Activated CD8-positive, alpha-beta memory T cell treated with anti-CD3 and anti-CD28 coated beads, Interleukin-2, amount 50 U/mL, for 24 hours (primary cell): ENCODE measurements around the gene PTPRN2.
"Not testable (repeated sequence)": the region's sequence is repeated elsewhere in the genome, so short reads cannot be mapped to it uniquely, and the experiment has no call there.

Experiments
- DNase-seq: peaks from one replicate; pipeline ENCODE4 v3.0.0-alpha.2; 2020; ENCODE audit errors: extremely low read depth

Gene PTPRN2

DNA sequence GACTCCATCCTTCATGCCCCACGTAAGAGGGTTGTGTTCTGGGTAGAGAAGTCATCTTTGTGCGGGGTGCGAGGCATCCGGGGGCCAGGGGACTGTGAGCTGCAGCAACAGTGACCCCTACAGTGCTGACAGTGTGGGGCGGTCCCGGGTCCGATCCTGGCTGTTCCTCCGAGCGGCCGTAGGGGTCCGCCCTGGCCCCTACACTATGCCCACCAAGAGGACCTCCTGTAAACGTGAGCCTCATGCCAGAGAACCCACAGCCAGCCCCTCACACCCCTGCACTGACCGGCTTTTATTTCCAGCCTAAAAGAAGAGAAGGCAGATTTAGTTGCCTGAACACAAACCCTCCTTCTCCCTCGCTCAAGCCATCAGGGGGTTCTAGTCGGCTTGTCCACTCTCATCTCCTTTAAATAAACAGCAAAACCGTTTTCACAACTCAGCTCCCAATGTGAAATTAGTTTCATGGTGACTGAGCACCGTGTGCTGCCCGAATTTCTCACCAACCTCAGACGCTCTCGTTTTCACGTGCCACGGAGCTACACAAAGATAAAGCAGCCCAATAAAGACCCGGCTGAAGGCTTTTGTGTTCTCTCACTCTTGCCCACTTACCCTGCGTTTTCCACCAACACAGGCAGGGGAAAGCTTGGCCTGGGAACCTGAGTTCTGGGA lies 588.6 kb downstream of the PTPRN2 start:
- DNase-seq: no peak

DNA sequence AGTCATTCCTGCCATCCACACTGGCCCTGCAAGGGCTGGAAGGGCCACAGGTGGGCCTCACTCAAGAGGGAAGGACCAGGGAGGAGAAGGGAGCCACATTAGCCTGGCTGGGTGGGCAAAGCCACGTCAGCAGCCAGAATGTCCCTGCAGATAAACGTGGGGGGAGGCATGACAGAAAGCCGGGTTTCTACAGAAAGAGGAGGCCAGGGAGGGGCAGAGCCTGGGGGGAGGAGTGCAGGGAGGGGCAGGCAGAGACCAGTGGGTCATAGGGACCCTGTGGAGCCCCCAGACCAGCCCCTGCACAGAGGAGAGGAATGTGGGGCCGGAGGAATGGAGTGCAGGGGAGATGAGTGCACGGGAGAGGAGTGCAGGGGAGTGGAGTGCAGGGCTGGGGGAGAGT lies 590.2 kb downstream of the PTPRN2 start:
- no peak for DNase-seq

DNA sequence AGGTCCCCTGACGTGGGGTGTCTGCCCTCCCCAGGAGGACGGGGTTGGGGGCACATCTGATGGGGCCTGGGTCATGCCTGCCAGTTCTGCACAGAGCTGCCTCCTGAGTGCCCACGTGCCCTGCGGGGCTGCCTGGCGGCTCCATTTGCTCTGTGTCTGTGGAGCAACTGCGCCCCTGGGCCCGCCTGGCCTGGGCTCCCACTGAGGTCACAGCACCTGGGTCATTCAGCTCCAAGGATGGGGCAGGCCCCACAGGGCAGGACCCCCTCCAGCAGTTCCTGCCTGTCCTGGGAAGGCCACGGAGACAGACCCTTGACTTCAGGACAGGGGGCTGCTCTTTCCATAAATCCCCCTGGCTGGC lies 590.6 kb downstream of the PTPRN2 start:
- no peak for DNase-seq

DNA sequence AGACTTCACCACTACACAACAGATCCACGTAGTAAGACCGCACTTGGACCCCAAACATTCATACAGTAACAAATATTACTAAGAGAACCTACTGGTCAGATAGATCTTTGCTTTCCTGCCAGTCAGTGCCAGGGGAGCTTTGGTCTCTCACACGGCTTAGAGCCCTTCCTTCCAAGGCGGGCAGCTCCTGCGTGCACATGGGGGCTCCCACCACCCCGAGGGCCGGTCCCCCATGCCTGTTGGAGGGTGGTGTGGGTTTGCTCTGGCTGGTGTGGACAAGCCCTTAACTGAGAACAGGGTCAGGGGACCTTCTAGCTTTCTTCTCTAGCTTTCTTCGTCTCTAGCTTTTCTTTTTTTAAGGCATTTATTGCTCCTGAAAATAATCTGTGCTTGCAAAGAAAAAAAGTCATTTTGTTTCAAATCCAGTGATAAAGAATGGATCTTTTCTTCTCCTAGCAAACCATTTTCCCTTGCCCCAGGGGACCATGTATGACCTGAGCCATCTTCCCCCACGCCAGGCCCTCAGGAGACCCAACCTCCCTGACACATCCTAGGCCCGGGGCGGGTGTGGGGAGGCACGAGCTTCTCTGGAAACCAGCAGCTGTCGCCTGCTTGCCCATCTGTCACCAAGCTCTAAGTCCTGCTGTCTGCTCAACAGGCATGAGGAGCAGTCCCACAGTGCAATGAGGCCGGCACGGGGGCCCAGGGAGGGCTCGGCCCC lies 591.1 kb downstream of the PTPRN2 start:
- no peak for DNase-seq

DNA sequence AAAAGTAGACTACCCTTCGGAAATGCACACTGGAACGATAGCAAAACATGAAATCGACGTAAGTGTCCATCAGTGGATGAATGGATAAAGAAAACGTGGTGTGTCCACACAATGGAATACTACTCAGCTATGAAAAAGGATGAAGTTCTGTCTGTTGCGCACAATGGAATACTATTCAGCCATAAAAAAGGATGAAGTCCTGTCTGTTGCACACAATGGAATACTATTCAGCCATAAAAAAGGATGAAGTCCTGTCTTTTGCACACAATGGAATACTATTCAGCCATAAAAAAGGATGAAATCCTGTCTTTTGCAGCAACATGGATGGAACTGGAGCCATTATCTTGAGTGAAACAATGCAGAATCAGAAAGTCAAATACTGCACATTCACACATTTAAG lies 591.8 kb downstream of the PTPRN2 start:
- DNase-seq: no peak

DNA sequence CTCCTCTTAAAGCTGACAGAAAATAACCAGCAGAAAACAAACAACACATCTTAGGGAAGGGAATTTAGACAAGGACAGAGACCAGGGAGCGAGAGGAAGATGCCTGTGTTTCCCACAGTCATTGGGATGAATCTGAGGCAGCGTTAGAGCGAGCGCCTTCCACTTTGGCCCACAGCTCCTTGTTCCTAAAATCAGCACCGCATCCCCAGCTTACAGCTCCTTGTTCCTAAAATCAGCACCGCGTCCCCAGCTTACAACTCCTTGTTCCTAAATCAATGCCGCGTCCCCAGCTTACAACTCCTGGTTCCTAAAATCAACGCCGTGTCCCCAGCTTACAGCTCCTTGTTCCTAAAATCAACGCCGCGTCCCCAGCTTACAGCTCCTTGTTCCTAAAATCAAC lies 593.3 kb downstream of the PTPRN2 start:
- no peak for DNase-seq

DNA sequence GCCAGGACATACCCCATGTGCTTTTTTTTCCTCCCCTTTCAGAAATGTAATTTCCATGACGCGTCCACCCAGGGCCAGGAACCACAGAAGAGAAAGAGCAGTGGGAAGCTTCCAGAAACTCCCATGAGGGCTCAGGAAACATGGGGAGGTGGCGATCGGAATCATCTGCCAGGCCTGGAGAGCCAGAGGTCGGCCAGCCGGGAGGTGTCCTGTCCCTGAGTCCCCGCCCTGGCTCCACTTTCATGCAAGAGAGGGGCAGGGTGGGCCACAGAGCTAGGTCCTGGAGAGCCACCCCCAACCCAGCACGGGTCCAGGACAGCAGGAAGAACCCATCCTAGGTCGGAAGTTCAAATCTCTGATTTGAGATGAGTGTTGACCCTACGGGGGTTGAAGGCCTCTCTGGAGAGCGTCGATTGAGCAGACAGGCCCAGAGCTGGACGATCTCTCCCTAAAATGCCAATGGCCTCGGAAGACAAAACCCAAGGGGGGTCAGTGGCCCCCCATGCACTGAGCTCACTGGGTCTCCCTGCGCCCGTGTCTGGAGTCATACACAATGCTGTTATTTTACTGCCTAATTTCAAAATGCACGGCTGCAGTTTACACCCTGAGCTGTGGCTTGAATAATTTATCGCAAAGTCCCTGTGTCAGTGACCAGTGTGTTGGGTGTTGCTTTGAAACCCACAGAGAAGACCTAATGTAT lies 594.1 kb downstream of the PTPRN2 start:
- DNase-seq: no peak

DNA sequence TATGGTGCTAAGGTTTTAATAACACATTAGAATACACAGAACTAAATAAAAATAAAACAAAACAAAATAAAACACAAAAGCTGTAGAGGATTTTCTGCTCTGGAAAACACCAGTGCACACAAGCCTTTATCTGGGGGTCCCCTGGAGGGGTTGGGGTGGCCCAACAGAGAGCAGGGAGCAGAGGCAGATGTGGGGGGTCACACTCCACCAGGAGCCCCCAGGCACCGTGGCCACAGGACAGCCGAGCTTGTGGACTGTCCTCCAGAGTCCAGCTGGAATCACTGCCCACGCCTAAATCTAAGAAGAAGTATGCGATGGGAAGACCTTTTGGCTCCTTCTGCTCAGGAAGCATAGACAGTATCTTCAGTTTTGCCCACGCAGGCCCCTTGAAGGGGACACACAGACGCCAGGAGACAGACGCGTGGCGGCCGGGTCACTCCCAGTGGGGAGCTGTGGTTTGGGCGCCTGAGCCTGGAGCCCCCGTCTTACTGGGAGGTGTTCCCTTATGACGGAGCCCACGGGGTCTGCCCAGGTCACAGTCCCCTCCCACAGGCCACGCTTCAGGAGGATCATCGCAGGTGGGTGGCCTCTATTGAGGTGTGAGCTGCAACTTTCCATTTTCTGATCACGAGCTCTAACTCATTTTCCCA lies 595.0 kb downstream of the PTPRN2 start:
- DNase-seq: no peak

DNA sequence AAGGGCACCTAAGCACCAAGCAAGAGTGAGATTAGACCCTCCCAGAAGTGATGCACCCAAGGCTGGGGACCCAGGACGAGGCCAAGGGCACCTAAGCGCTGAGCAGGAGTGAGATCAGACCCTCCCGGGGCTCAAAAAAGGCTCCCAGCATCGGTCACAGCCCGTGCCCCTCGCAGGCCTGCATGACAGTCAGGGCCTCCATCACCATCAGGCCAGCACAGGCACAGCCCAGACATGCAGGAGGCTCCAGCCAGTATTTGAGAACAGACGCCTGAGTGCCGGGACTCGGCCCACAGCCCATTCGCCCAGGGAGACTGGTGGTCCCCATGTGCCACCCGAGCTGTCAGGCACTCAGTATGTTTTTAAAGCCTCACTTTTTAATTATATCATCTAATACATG lies 595.9 kb downstream of the PTPRN2 start:
- no peak for DNase-seq

DNA sequence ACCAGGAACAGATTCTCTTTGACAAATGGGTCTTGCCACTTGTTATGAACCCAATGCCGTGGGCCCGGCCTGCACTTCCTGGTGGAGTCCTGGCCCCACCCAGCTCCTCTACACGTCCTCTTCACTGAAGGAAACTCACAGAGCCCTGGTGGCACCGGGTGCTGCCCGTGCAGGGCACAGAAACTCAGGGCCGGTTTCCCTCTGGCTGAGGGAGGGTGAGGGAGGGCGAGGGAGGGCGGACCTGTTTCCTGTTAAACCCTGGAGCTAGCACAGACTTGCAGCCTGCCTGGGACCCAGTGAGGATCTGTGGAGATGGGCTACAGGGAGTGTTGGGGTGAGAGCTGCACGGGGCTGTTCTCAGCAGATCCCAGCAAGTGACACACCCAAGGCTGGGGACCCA lies 596.3 kb downstream of the PTPRN2 start:
- no peak for DNase-seq

DNA sequence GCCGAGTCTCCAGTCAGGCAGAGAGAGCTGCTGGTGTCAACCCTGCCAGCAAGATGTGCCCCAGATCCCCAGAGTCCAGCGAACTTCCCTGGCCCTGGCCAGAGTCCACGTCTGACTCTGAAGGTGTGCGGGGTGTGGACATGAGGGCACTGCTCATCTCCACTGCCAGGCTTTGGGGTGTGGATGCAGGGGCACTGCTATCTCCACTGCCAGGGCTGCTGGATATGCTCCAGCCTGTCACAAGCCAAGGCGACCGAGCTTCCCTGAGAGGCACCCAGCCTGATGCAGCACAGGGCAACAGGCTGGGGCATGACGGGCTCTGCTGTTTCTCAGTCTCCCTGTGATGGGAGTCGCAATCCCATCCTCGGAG lies 596.8 kb downstream of the PTPRN2 start:
- no peak for DNase-seq

DNA sequence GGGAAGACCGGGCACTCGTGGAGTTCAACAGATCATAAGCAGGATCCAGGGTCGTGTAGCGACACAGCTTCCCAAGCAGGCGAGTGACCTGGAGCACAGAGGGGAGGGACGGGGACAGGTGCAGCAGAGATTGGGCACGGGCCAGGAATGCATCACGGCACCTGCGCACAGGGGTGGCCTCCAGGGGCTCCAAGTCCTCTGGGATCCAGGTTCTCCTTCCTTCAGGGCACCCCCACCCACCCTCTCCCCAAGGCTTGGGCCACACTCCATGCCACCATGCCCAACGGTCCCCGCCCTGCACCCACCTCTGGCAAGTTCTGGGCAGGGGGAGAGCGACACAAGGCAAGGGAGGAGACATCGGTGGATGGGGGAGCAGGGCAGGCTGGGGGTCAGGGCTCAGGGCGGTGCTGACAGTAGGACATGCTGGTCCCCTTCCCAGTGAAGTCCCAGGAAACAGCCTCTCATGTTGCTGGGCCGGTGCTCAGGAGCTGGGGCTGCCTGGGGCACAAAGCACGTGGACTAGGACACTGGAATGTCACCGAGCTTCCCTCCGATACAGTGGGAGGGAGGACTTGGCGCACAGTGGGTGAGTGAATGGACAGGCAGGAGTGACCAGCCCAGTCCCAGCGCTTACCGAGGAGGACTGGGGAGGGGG lies 597.3 kb downstream of the PTPRN2 start:
- DNase-seq: no peak

DNA sequence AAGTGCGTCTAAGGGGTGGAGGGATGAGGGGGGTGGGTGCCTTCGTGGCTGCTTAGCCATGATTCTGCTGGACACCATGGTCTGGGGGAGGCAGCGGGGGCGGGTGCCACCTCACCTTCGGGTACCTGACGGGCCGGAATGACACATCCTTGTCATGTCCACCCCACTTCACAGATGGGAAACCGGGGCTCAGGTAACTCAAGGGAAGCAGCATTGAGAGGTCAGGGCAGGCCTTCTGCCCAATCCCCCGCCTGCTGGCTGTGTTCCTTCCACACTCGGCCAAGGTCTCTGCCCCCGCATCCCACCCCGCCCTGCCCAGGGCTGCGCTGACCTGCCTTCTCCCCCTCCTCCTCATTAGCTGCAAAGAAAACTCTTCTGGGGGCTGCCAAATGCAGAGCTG lies 598.0 kb downstream of the PTPRN2 start:
- no peak for DNase-seq

DNA sequence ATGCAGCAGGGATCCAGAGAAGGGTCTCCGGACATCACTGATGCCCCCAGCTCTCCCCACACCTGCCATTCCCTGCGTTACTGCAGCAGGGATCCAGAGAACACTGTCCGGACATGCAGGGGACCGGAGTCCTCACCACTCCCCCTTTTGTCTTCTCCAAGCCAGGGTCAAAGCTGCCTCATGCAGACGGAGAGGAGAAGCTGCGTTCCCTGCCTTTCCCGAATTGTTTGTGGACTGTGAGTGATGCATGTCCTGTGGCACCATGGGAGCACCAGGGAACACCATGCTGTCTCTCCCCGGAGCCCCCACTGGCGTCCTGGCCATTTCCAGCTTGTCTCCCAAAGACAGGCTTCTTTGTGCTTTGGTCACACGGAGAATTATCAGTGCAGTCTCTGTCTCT lies 599.7 kb downstream of the PTPRN2 start:
- DNase-seq: no peak

DNA sequence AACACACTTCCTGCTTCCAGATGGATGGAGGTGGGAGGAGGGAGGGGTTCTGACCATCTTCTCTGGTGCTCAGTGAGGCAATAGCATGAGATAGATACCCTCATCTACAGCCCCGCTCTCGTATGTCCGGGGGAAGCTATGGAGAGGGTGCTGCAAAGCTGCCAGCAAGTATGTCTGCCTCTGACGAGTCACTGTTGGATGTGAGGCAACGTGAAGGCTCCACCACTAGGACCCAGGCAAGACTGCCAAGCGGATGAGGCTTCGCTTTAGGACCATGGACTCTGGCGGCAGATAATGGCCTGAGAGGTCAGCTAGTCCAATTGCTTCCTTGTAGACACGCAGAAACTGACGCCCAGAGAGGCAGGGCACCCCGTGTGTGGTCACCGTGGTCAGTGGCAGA lies 601.6 kb downstream of the PTPRN2 start:
- no peak for DNase-seq

DNA sequence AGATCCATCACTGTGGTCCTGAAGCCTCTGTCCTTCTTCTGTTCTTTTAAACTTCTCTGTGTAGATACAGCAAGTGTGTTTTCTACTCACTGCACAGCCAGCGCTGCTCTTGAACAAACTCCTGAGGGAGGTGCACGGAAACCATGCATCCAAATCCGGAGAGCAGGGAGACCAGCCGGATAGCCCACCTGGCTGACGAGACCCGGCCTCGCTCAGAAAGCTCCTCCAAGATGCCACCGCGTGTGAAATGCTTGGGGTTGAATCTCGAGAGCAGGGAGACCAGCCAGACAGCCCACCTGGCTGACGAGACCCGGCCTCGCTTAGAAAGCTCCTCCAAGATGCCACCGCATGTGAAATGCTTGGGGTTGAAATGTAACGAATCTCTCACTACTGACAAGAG lies 602.0 kb downstream of the PTPRN2 start:
- DNase-seq: no peak

DNA sequence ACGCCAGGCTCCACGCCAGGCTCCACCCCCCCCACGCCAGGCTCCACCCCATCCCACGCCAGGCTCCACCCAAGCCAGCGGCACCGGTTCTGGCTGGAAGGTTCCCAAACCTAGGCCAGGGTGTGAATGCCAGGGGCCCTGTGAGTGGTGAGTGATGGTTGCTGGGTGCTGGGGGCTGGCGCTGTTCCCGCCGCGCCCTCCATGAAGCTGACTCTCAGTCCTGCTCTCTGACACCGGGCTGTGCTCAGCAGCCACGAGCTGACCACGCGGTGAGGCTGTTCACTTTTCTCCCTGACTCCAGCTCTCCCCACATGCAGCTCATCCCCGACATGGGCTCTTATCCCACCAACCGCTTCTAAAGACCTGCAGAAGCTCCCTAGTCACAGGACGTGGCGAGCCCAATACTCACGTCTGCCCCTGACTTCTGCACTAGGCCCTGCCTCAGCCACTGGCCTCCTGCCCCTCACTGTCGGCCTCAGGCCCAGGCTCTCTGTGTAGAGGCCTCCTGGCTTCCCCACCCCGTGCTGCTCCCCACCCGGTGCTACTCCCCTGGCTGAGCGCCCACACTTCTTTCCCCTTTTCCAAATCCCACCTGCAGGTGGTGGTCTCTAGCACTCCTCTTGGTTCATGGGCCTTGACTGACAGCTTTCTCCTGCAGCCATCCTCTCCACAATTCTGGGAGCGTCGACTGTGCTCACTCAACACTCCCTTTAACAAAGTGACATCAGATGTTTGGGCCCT lies 603.0 kb downstream of the PTPRN2 start:
- no peak for DNase-seq

DNA sequence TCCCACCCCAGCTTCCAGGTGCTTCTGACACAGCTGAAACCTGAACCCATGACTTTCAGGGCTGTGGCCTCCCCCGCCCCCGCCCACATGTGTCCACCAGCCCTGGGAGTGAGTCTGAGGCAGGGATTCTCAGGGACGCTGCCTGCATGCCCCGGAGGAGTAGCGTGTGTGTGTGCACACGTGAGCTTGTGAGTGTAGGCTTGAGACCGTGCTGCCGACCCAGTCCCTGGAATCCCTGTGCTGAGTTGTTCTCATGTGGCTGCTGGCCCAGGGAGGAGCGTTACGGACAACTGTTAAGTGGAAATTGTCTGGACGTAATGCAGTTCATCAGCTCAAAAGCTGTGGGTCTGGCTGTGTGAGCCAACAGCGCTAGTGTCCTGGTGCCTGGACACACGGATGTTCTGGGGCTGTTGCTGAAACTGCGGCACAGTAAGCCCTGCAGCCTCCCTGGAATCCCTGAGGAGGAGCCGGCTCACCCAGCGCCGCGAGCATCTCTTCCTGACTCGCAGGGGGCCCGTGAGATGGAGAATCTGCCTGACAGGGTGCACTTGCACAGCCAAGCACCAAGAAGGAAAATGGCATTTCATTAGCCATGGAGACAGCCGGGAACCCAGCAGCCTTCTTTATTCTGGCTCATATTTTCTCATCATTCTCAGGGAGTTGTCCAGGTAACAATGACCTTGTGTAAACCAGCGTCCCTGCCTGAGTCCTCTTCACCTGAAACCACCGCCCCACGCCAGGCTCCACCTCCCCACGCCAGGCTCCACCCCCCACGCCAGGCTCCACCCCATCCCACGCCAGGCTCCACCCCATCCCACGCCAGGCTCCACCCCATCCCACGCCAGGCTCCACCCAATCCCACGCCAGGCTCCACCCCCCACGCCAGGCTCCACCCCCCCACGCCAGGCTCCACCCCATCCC lies 603.9 kb downstream of the PTPRN2 start:
- no peak for DNase-seq

DNA sequence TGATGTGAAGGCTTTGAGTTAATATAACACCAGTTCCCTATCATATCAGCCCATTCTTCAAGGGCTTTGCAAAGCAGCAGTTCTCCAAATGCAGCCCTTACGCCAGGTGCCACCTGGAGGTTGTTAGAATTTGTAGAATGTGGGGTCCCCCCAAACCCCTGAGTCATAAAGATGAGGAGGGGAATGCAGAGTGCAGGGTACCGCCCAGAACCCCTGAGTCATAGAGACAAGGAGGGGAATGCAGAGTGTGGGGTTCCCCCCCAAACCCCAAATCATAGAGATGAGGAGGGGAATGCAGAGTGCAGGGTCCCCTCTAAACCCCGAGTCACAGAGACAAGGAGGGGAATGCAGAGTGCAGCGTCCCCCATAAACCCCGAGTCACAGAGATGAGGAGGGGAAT lies 605.8 kb downstream of the PTPRN2 start:
- no peak for DNase-seq

DNA sequence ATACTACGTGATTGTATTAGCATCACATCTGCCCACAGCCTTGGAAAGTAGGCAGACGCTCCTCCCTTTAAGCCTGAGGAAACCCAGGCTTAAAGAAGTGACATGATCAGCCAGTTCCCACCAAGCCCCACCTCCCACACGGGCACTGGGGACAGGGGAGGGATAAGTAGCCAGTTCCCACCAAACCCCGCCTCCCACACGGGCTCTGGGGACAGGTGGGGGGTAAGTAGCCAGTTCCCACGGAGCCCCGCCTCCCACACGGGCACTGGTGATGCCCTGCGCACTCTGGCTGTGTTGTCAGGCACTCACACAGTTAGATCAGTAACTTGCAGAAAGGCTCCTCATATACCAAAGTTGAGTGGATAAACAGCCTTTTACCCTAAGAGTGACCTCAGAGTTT lies 606.8 kb downstream of the PTPRN2 start:
- DNase-seq: no peak

DNA sequence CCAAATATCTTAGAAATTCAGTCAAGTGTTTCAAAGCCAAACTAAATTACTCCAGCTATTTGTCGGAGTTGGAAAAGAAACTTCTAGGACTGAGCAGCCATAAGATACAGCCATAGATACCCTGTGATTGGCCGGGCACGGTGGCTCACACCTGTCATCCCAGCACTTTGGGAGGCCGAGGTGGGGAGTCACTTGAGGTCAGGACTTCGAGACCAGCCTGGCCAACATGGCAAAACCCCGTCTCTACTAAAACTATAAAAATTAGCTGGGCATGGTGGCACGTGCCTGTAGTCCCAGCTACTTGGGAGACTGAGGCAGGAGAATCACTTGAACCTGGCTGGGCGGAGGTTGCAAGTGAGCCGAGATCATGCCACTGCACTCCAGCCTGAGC lies 607.3 kb downstream of the PTPRN2 start:
- not testable (repeated sequence) for DNase-seq
